WTC11 (cell line): Measurements from ENCODE around the gene KCNK4. TPM values are rescaled to one million over a fixed set of nuclear protein-coding genes. Genes with fewer than 3 reads are reported as not detected.

ENCODE experiments used
- ATAC-seq: fragments of 200-7000 bp; cut with Tn5 transposase; 2 replicates; pipeline ENCODE4 v1.10.0; 2021; ENCODE audit warnings: mild to moderate bottlenecking, moderate library complexity
- CTCF ChIA-PET: fragments of 300-600 bp; sonication (Branson Sonifier 250); formaldehyde crosslinking; loops from one replicate; lab custom pipeline; 2021; ENCODE audit warnings: antibody characterized with exemption; lab: Charles Lee
- POLR2A ChIA-PET: fragments of 350-600 bp; sonication (Branson Sonifier 250); formaldehyde crosslinking; loops from one replicate; lab custom pipeline; 2021; ENCODE audit warnings: antibody characterized with exemption; lab: Charles Lee
- DNase-seq: peaks from one replicate; pipeline ENCODE4 v3.0.0; 2021; ENCODE audit warnings: low spot score
- H3K27ac Mint-ChIP-seq: 2 replicates; pipeline ENCODE4 v1.8.0; 2021; ENCODE audit warnings: mixed read lengths
- H3K27me3 Mint-ChIP-seq: 2 replicates; pipeline ENCODE4 v1.8.0; 2021; ENCODE audit warnings: low read depth, mild to moderate bottlenecking, moderate library complexity, mixed read lengths
- H3K36me3 Mint-ChIP-seq: 2 replicates; pipeline ENCODE4 v1.8.0; 2021; ENCODE audit warnings: mixed read lengths
- H3K4me1 Mint-ChIP-seq: 2 replicates; pipeline ENCODE4 v1.8.0; 2022; ENCODE audit warnings: mixed read lengths
- H3K4me3 Mint-ChIP-seq: 2 replicates; pipeline ENCODE4 v1.8.0; 2021; ENCODE audit warnings: mild to moderate bottlenecking, moderate library complexity, mixed read lengths
- H3K9me3 Mint-ChIP-seq: 2 replicates; pipeline ENCODE4 v1.8.0; 2021; ENCODE audit warnings: mixed read lengths
- ATF1 ChIP-seq: sonication (generic); formaldehyde crosslinking; IDR thresholded peaks from 2 replicates; pipeline ENCODE4 v1.8.1; 2023; ENCODE audit warnings: mild to moderate bottlenecking, moderate library complexity, missing genetic modification reagents
- ATF2 ChIP-seq: sonication (generic); formaldehyde crosslinking; IDR thresholded peaks from 2 replicates; pipeline ENCODE4 v1.8.1; 2022; ENCODE audit warnings: low read depth, missing genetic modification reagents, borderline replicate concordance
- CREB1 ChIP-seq: sonication (generic); formaldehyde crosslinking; IDR thresholded peaks from 2 replicates; pipeline ENCODE4 v1.8.0; 2023; ENCODE audit warnings: mild to moderate bottlenecking, missing genetic modification reagents
- CREM ChIP-seq: sonication (generic); formaldehyde crosslinking; IDR thresholded peaks from 2 replicates; pipeline ENCODE4 v1.8.1; 2022; ENCODE audit warnings: mild to moderate bottlenecking, missing genetic modification reagents, moderate library complexity
- E2F4 ChIP-seq: sonication (generic); formaldehyde crosslinking; IDR thresholded peaks from 2 replicates; pipeline ENCODE4 v1.8.1; 2022; ENCODE audit warnings: low read depth, mild to moderate bottlenecking, moderate library complexity, missing genetic modification reagents, borderline replicate concordance
- FOXJ3 ChIP-seq: sonication (generic); formaldehyde crosslinking; IDR thresholded peaks from 2 replicates; pipeline ENCODE4 v1.9.0; 2021; ENCODE audit warnings: missing genetic modification reagents, mild to moderate bottlenecking, borderline replicate concordance
- FOXP1 ChIP-seq: sonication (generic); formaldehyde crosslinking; IDR thresholded peaks from 2 replicates; pipeline ENCODE4 v1.8.0; 2022; ENCODE audit warnings: missing genetic modification reagents, mild to moderate bottlenecking, moderate library complexity, borderline replicate concordance
- GTF2I ChIP-seq: fragments of 250-450 bp; sonication (Bioruptor Pico); conservative IDR thresholded peaks from 2 replicates; pipeline ENCODE4 v1.4.0; 2021; ENCODE audit warnings: mild to moderate bottlenecking
- KAT7 ChIP-seq: sonication (generic); formaldehyde crosslinking; IDR thresholded peaks from 2 replicates; pipeline ENCODE4 v1.8.1; 2023; ENCODE audit warnings: missing genetic modification reagents, mild to moderate bottlenecking, borderline replicate concordance
- NFATC4 ChIP-seq: fragments of 250-450 bp; sonication (Bioruptor Pico); IDR thresholded peaks from 2 replicates; pipeline ENCODE4 v1.9.0; 2021; ENCODE audit warnings: mild to moderate bottlenecking
- PRDM15 ChIP-seq: sonication (generic); formaldehyde crosslinking; IDR thresholded peaks from 2 replicates; pipeline ENCODE4 v1.8.0; 2022; ENCODE audit warnings: missing genetic modification reagents
- SP1 ChIP-seq: sonication (generic); formaldehyde crosslinking; conservative IDR thresholded peaks from 2 replicates; pipeline ENCODE4 v1.8.1; 2022; ENCODE audit warnings: missing genetic modification reagents
- TEAD1 ChIP-seq: sonication (generic); formaldehyde crosslinking; IDR thresholded peaks from 2 replicates; pipeline ENCODE4 v1.8.0; 2022; ENCODE audit warnings: mild to moderate bottlenecking, missing genetic modification reagents
- USF2 ChIP-seq: sonication (generic); formaldehyde crosslinking; IDR thresholded peaks from 2 replicates; pipeline ENCODE4 v1.8.1; 2023; ENCODE audit warnings: mild to moderate bottlenecking, missing genetic modification reagents, moderate library complexity
- ZNF138 ChIP-seq: sonication (generic); formaldehyde crosslinking; conservative IDR thresholded peaks from 2 replicates; pipeline ENCODE4 v1.8.1; 2022; ENCODE audit warnings: mild to moderate bottlenecking, moderate library complexity, missing genetic modification reagents
- ZNF219 ChIP-seq: sonication (generic); formaldehyde crosslinking; IDR thresholded peaks from 2 replicates; pipeline ENCODE4 v1.8.0; 2023; ENCODE audit warnings: missing genetic modification reagents, mild to moderate bottlenecking, borderline replicate concordance
- ZNF263 ChIP-seq: sonication (generic); formaldehyde crosslinking; IDR thresholded peaks from 2 replicates; pipeline ENCODE4 v1.8.1; 2022; ENCODE audit warnings: low read depth, mild to moderate bottlenecking, moderate library complexity, missing genetic modification reagents
- ZNF281 ChIP-seq: sonication (generic); formaldehyde crosslinking; IDR thresholded peaks from 2 replicates; pipeline ENCODE4 v1.8.0; 2023; ENCODE audit warnings: mild to moderate bottlenecking, missing genetic modification reagents
- ZNF425 ChIP-seq: fragments of 250-450 bp; sonication (Bioruptor Pico); conservative IDR thresholded peaks from 2 replicates; pipeline ENCODE4 v1.9.0; 2021; ENCODE audit warnings: mild to moderate bottlenecking
- total RNA-seq: library from RNA; stranded (reverse); gene quantifications from 3 replicates; pipeline ENCODE4 v1.2.3, GENCODE V29; 2021

KCNK4 gene
- total RNA-seq, 1 experiment from 2014 or later, result 0.74 TPM

GRCh38 chr11:64263947-64264317 lies 27.2 kb upstream of the KCNK4 start:
- Mint-ChIP-seq H3K9me3 (no peaks in the 10 kb centered on the region), H3K27ac (no peak overlapping the region; the same call in 1 of the 2 replicates), H3K36me3 (peaks cover 42% of the 10 kb centered on the region), H3K4me1 (peaks cover 10% of the 10 kb centered on the region), H3K4me3 (no peak overlapping the region), H3K27me3 (no peaks in the 10 kb centered on the region)
- POLR2A ChIA-PET, result interaction anchor here (1.0 to 1.4 kb wide), 2 partner anchors 18 to 23 kb away, joined by 3 to 4 read pairs; no protein-coding TSS in a partner anchor
- no peak for DNase-seq
- no peak for TF ChIP-seq NFATC4 (CRISPR knock-in tag)
- TF ChIP-seq CREM, result no peak
- TF ChIP-seq E2F4 (CRISPR knock-in tag), result no peak
- no peak for TF ChIP-seq FOXJ3 (CRISPR knock-in tag)
- TF ChIP-seq KAT7 (CRISPR knock-in tag), result no peak
- TF ChIP-seq ZNF138, result no peak
- no peak for TF ChIP-seq CREB1 (CRISPR knock-in tag)
- no peak for TF ChIP-seq ZNF281 (CRISPR knock-in tag)
- ATAC-seq, result no peak
- CTCF ChIA-PET, result interaction anchor here (0.5 to 4.5 kb wide), 9 partner anchors 13 to 263 kb away, joined by 3 to 65 read pairs (median 3); partner anchors contain the start of gene PLCB3

- H3K27me3 Mint-ChIP-seq, result no peaks in the 10 kb centered on the region
- no peaks in the 10 kb centered on the region for H3K9me3 Mint-ChIP-seq
- no peak for ATAC-seq
- H3K4me1 Mint-ChIP-seq, result peaks cover 12% of the 10 kb centered on the region
- H3K4me3 Mint-ChIP-seq, result no peak overlapping the region
- peak overlapping the region; percentile 32 for H3K27ac Mint-ChIP-seq
- CTCF ChIA-PET, result interaction anchor here (0.8 to 4.5 kb wide), 6 partner anchors 14 to 91 kb away, joined by 3 to 65 read pairs (median 6); partner anchors contain the start of genes NUDT22, PLCB3 and TRPT1
- H3K36me3 Mint-ChIP-seq, result peaks cover 40% of the 10 kb centered on the region
- POLR2A ChIA-PET, result interaction anchor here (0.6 to 1.4 kb wide), 2 partner anchors 23 to 73 kb away, joined by 4 to 7 read pairs; no protein-coding TSS in a partner anchor
- DNase-seq, result no peak
- no peak for TF ChIP-seq ZNF263
- TF ChIP-seq ATF2, result no peak
- no peak for TF ChIP-seq ATF1 (CRISPR knock-in tag)
- TF ChIP-seq USF2, result no peak
- TF ChIP-seq TEAD1, result no peak
- TF ChIP-seq E2F4 (CRISPR knock-in tag), result no peak
- no peak for TF ChIP-seq ZNF425
- TF ChIP-seq SP1 (CRISPR knock-in tag), result no peak
- TF ChIP-seq PRDM15 (CRISPR knock-in tag), result no peak
- TF ChIP-seq FOXP1 (CRISPR knock-in tag), result no peak
- no peak for TF ChIP-seq GTF2I
- TF ChIP-seq ZNF219, result no peak
- no peak for TF ChIP-seq NFATC4 (CRISPR knock-in tag)
- TF ChIP-seq ZNF138, result no peak
These were observed 26.7 kb upstream of the KCNK4 start for GRCh38 chr11:64264371-64264852.
